ENCODE measurements around the gene UCHL1.
"Not testable (repeated sequence)": the region's sequence is repeated elsewhere in the genome, so short reads cannot be mapped to it uniquely, and the experiment has no call there.

UCHL1 gene

DNA sequence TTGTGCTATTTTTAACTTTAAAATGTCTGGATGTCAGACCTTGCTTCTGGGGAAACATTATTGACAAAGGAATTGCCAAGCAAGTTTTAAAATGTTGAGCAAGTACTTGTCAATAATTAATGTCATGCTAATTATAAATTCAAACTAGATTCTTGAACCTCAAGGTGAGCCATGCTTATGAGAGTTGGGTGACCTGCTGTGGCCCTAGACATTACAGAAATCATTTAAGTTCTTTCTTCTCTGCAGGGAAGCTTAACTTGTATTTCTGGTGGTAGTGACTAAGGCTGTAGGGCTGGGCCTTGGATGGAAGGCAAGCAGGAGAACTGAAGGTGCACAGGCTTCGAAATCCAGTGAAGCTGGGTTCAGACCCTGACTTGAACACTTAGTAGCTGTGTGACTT lies 14.8 kb upstream of the UCHL1 start:
- no peak for DNase-seq

DNA sequence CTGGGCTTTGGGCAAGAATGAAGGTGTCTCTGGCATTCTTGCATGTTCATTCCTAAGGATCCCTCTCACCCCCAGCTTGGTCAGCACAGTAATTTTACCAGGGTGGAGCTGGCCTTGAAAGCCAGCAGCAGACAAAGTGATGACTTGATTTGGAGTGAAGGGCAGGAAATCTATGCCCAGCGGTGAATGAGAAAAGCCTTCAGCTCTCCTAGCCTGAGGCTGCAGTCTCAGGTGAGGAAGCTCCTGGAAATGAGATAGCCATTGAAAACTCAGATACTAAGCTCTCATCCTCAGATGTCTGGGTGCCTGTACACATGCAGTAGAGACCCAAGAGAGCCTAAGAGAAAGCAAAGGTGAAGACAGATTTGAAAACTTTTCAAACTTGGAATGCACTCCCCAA lies 10.7 kb upstream of the UCHL1 start:
- DNase-seq: no peak

DNA sequence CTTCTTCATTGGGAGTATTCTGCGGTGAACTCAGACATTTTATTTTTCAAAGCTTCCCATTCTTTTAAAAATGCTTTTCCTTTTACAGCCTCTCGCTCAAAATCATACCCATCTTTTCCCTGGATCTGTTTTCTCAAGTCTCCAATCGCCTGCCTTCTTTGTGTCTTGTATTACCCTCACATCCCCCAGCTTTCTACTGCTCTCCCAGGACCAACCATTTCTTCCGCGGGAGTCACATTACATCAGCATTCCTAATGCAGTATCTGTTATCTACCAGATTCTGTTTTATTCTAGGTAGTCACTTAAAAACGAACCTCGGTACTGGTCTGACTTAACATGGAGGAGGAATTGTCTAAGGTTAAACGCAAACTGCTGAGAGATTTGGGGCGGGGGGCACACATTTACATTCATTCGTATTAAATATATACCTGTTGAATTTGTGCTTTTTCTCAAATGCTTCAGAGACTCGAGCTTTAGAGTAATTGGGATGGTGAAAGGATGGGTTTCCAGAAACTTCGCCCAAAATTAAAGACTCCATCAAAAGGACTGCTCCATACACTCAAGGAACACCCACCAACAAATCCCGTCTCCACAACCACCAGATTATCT lies 493 bp upstream of the UCHL1 start:
- peak; percentile 70 for DNase-seq

DNA sequence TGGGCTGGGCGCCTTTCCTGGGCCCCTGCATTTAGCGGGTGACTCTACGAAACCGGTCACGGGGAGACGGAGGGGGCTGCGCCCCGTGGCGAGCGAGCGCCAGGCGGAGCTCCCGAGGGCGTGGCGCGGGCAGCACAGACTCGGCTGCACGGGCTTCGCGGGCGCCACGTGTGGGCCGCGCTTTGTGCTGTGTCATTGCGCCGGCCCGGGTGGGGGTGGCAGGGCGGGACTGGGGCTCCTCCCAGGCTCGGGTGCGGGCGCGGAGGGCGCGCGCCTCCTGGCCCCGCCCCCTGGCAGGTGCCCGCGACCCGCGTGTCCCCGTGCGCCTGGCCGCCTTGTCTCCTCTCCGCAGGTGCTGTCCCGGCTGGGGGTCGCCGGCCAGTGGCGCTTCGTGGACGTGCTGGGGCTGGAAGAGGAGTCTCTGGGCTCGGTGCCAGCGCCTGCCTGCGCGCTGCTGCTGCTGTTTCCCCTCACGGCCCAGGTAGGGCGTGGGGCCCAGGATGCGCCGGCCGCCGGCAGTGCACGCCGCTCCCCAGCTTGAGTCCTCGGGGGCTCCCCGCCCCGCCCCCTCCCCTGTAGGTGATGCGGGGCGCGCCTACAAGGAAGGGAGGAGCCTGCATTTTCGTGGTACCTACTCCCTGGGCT lies 651 bp downstream of the UCHL1 start:
- peak; percentile 57 for DNase-seq

DNA sequence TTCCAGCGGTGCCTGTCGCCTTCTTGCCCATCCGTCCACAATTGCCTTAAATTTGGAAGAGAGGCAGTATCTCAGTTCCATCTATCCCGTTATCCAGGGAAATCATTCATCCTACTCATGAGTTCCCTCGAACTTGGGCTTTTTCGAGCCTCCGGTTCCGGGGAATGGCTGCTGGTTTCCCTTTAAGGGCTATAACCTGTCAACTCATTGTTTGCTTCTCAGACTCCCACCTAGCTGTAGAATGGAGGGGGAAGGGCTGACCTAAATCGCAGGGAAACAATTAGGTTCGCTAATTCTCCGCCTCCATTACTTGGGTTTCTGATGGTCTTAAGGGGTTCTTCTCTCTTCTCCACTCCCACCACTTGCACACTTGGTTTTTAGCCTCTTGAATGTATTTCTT lies 1.2 kb downstream of the UCHL1 start:
- DNase-seq: no peak

DNA sequence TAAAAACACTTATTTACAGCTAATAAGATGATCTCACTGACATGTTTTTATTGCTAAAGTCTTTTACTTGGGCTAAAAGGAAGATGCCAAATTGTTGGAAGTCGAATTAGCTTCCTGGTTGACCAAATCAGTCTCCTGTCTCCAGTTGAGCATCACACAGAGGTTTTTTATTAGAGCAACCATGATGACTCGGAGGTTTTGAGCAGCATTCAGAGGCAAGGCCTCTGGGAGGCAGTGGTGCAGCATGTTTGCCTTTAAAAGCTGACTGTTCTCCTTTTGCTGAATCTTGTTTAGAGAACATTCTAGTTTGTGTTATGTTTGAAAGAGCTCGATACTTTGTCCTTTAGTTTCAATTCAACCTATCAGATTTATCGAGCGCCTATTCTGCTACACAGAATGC lies 2.1 kb downstream of the UCHL1 start:
- peak; percentile 73 for DNase-seq

DNA sequence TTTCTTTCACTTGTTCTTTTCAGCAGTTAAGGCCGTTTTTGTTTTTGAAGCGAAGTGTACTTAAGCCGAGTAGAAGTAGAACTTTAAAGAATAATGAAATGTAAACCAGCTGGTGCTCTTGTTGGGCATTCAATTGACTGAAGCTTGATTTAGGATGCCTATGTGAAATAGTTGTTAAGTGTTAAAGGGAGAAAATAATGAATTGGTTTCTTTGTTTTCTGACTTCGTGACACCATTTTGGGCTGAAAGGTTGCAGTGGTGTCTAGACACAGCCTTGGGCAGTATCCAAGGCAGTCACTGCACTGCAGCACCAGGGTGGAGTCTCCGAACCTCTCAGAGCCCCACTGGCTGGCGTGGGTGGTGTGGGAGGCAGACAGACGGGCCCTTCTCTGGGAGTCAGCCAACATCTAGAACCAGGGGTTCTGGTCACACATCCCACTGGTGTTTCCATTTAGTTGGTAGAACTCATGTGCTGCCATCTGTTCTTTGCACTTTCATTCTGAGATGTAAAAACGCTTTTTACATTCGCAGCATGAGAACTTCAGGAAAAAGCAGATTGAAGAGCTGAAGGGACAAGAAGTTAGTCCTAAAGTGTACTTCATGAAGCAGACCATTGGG lies 3.5 kb downstream of the UCHL1 start:
- no peak for DNase-seq

DNA sequence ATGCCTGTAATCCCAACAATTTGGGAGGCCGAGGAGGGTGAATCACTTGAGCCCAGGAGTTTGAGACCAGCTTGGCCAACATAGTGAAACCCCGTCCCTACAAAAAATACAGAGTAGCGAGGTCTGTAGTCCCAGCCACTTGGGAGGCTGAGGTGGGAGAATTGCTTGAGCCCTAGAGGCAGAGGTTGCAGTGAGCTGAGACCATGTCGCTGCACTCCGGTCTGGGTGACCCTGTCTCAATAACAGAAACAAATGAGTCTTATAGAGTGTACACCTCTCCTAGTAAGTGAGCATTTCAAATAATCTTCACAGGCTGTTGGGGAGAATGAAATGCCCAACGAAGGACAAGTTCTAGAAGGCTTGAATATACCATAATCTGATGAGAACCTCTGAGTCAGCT lies 5.5 kb downstream of the UCHL1 start:
- DNase-seq: no peak

DNA sequence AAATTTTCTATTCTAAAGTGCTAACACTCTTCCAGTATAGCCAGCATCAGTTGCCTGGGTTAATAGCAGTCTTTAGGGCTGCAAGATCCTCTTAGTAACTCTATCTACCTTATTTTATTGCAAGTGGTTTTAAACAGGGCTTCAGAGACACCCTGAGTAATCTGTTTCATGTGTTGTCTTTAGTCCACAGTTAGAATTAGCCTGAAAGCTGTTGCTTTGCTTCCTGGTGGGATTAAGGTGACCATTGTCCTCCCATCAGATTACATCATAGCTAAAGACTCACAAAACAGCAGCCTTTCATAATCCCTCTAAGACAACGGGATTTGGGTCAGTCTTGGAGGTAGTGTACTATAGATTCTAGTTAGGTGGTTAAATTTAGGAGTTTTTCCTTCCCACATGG lies 7.5 kb downstream of the UCHL1 start:
- DNase-seq: no peak

DNA sequence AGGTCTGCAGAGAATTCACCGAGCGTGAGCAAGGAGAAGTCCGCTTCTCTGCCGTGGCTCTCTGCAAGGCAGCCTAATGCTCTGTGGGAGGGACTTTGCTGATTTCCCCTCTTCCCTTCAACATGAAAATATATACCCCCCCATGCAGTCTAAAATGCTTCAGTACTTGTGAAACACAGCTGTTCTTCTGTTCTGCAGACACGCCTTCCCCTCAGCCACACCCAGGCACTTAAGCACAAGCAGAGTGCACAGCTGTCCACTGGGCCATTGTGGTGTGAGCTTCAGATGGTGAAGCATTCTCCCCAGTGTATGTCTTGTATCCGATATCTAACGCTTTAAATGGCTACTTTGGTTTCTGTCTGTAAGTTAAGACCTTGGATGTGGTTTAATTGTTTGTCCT lies 11.3 kb downstream of the UCHL1 start:
- DNase-seq: no peak

DNA sequence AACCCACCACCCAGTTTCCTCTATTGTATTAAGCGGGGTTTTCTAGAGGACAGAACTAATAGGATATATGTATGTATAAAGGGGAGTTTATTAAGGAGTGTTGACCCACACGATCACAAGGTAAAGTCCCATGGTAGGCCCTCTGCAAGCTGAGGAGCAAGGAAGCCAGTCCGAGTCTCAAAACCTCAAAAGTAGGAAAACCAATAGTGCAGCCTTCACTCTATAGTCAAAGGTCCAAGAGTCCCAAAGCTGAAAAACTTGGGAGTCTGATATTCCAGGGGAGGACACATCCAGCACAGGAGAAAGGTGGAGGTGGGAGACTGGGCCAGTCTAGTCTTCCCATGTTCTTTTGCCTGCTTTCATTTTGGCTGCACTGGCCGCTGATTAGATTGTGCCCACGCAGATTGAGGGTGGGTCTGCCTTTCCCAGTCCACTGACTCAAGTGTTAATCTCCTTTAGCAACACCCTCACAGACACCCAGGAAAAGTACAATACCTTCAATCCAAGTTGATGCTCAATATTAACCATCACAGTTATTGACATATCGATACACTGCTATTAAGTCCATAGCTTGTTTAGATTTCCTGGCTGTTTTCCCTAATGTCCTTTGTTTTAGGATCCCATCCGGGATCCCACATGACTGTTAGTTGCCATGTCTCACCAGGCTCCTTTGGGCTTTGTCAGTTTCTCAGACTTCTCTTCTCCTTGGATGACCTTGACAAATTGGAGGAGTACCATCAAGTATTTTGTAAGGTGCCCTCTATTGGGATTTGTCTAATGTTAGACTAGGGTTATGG lies 12.2 kb downstream of the UCHL1 start:
- no peak for DNase-seq

DNA sequence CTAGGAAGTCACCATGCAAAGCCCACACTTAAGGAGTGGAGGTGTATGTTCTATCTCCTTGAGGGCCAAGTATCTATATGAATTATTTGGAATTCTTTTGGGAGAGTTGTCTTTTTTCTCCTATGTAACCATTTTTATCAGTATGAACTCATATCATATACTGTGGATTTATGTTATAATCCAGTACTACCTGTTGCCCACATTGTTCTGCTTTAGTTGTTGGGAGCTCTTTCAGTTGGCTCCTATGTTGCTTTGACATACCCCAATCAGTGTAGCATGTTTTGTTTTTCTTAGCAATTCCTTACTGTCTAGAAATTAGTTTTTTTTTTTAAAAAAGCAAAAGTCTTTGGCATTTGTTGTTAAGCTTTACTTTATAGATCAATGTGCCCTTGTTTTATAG lies 13.0 kb downstream of the UCHL1 start:
- DNase-seq: no peak

DNA sequence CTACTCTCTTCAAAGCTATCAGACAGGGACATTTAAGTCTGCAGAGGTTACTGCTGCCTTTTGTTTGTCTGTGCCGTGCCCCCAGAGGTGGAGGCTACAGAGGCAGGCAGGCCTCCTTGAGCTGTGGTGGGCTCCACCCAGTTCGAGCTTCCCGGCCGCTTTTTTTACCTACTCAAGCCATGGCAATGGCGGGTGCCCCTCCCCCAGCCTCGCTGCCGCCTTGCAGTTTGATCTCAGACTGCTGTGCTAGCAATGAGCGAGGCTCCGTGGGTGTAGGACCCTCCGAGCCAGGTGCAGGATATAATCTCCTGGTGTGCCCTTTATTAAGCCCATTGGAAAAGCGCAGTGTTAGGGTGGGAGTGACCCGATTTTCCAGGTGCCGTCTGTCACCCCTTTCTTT lies 19.2 kb downstream of the UCHL1 start:
- DNase-seq: not testable (repeated sequence)

DNA sequence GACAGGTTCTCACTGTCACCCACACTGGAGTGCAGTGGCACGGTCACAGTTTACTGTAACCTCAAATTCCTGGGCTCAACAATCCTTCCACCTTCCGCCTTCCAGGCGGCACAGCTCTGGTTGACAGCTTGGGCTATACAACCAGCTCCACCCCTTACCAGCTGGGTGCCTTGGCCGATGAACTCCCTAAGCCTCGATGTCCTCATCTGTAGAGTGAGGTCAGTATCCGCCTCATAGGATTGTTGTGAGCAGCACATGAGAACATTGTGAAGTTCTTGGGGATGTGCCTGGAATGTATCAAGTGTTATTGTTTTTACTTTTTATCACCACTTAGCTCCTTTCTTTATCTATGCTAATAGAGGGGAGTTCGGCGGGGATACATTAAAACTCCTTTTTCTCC lies 23.3 kb downstream of the UCHL1 start:
- no peak for DNase-seq

DNA sequence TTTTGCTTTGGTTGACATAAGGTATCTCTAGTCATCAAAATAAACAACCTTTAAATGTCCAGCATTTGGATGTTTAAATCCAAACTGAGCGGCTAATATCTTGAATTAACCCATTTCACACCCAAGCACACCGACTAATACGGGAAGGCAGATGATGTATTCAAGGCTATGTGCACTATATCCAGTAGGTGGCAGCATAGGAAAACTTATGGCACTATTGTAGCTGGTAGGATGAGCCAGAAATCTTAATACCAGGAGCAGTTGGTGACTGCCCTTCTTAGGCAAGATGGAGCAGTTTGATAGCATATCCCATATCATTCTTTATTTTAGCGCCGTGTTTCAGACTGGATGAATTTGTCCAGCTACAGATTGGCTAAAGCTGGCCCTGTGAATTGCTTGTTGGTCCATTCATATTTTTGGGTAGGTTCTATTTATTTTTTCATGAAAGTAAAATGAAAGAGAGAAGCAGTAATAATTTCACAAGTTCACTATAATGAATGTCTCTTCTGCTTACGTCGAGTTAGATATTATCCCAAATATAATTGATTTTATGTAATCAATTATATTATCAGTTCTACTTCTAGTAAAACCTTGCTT lies 24.4 kb downstream of the UCHL1 start:
- DNase-seq: peak; percentile 75

DNA sequence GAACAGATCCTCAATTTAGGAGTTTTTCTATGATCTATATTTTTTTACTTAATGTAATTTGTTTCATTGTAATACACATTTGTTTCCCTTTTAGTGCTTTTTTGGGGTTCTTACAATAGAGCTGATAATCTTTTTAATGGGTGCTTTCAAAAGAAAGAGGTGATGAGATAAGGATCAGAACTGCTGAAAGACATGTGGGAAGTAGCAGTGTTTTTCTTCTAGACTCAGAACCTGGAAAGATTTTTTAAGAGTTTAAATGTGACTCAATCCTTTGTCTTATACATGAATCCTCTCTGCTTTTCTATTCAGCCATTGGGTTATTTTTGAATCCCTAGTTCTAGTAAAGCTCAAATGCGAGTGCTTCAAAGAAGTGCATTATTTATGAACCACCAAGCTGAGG lies 25.6 kb downstream of the UCHL1 start:
- no peak for DNase-seq

DNA sequence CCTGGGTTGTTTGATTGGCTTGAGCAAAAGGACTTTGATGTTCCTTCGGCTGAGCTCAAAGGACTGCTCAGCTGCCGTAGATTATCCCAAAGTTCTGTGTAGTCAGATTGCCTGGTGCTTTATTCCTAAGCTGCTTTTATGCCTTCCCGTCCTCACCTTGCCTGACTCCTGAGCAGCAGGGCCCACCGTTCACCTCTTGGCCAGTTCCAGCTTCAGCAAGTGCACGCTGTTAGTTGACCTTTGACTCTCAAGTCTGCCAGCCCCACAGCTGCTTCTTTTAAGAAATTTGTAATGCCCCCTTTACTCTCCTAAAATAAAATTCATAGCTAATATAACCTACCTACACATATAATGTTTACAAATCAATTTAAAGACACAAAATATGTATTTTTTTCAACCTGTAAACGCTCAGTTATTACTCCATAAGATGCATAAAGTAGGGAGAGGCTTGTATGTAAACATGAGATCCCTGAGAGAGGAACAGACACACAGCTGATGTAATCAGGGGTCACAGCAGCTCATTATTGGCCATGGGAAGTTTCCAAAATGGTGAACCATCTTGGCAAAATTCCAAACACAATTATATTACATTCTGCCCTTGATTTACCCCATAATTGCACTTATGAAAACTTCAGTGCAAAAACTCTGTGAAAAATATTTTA lies 28.6 kb downstream of the UCHL1 start:
- peak; percentile 4 for DNase-seq

DNA sequence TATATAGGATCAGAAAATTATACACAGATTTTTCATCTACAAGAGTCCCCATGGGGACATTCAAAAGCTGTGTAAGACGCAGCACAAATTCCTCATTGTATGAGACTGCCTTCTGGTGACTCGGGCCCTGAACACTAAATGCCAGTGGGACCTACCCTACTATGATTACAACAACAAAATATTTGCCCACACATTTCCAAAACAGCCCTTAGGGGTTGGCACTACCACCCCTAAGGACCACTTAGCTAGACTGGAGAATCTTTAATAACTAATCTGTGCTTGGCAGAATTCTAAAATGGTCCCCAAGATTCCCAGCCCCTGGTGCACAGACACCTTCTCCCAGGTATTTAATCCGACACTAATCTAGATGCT lies 29.1 kb downstream of the UCHL1 start:
- DNase-seq: no peak

DNA sequence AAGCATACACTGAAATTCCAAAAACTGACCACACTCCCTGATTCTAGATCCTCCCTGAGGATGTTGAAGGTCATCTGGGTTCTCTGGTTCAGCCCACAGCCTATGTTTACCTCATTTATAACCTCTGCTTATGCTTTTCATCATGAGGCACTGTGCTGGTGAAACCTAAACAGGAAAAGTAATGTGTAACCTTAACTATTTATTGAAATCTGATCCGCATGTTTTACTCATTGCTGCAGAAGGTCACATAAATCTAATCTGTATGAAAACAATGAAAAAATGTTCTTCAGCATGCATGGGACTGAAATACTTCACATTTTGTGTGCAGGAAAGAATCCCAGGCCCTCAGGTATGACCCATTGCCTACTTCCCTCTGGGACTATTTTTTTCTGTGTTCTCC lies 30.3 kb downstream of the UCHL1 start:
- DNase-seq: peak; percentile 15

DNA sequence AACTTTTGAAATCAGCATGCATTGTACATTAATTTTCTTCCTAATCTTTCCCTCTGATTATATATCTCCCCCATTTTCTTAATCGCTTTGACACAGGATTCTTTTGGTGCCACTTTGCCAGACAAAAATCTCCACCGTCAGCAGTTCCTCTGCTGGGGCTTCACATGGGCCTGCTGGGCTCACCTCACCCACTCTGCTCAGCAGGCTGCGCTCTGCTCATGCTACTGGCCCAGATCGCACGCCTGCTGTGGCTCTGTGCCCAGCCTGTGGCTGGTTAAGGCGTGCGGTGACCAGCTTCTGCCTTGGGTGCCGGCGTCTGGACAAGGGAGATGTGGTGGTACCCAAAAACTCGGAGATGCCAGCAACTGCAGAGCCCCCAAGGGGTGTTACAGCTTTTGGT lies 31.1 kb downstream of the UCHL1 start:
- no peak for DNase-seq

DNA sequence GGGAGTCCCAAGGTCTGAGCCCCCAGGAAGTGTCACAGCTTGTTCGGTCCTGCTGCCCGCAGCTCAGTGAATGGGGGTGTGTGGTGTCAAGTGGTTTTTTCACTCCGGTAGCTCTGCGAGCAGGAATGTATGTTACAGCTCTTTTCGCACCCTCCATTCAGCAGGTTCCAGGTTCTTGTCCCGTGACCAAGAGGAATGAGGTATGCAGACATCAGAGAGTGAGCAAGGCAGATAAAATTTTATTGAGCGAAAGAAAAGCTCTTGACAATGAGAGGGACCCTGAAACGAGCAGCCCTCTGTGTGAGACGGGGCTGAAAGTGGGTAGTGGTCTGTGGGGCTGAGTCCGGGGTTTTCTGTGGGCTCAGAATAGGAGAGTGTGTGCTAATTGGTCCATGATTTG lies 31.5 kb downstream of the UCHL1 start:
- no peak for DNase-seq

DNA sequence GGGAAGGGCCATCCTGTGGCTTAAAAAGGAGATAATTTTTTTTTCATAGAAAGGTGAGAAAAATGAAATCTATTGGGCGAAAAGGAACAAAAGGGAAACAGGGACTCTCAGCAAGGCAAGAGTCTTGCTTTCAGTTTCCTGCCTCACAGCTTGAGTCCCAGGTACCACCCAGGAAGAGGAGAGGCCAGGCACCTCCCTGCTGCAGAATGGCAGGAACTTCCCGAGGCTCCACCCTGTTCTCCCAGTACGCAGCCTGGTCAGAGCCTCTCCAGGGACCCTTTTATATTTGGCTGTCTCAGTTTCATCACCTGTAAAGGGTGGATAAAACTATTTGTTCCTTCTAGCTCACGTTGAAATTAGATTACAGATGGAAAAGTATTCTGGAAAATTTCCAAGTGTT lies 33.8 kb downstream of the UCHL1 start:
- no peak for DNase-seq

DNA sequence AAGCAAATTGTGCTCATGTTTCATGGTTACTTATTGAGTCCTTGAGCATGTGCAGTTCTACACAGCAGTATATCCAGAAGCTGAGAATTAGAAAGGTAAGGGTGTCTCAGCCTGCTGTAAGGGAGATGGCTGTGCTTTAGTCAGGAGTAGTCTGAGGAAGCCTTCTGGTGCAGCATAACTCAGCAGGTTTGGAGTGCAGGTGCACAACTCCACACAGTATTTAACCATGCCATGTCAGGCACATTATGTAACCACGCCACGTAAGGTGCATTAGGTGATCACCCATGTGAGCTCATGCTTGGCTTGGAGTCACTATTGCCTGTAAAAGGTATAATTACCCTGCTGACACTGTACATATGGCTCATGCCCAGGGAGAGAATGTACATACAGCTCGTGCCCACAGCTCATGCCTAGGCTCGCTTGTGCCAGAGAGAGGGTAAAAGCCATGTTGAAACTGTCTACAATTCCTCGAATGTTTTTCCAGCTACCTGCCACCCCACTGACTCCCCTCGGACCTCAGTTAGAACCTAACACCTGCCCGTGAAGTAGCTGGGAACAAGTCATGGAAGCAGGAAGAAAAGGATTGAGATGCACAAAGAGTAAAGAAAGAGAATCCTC lies 37.8 kb downstream of the UCHL1 start:
- DNase-seq: no peak
